ENCODE measurements around the gene GGPS1.
A peak's percentile ranks its signal among the peaks of the same experiment; 100 is the strongest.
"Not testable (repeated sequence)": the region's sequence is repeated elsewhere in the genome, so short reads cannot be mapped to it uniquely, and the experiment has no call there.

Gene GGPS1

DNA sequence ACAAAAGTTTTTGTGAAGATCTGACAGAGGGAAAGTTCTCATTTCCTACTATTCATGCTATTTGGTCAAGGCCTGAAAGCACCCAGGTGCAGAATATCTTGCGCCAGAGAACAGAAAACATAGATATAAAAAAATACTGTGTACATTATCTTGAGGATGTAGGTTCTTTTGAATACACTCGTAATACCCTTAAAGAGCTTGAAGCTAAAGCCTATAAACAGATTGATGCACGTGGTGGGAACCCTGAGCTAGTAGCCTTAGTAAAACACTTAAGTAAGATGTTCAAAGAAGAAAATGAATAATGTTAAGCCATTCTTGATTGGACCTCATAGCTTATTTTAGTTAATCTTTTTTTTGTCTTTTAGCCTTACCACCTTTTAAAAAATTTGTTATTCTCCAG lies 14.1 kb downstream of the GGPS1 start:
- no peak for DNase-seq

DNA sequence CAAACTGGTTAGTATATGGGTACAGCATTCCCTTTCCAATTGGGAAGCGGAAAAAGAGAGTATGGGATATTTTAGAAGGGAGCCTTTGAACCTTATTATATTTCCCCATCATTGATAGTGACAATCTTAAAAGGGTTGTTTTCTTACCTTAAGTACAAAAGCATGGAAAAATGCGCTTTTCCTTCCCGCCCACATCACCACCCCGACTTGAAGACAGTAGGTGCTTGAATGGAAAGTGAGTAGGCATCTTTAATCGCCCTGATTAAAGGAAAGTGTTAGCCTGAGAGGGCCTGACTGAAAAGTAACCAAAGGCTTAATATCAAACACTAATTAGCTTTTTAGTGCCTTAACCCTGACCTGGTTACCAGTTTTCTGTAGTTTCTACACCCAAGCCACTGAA lies 15.4 kb downstream of the GGPS1 start:
- no peak for DNase-seq

DNA sequence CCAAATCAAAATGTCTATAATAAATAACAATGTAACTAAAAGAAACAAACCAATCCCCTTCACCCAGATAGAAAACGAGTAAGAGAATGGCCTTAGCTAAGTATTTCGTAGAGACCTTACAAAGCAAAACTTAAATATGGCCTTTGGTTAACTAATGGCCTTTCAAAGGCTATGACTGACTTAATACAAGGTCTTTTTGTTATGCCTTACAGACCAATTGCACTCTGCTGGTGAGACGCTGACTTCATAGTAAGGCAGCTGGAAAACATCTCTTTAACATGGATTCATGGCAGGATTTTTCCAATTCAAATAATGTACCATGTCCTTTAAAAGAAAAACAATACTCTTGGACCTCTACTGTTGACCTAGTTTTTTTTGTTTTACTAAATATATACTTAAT lies 23.1 kb downstream of the GGPS1 start:
- no peak for DNase-seq

DNA sequence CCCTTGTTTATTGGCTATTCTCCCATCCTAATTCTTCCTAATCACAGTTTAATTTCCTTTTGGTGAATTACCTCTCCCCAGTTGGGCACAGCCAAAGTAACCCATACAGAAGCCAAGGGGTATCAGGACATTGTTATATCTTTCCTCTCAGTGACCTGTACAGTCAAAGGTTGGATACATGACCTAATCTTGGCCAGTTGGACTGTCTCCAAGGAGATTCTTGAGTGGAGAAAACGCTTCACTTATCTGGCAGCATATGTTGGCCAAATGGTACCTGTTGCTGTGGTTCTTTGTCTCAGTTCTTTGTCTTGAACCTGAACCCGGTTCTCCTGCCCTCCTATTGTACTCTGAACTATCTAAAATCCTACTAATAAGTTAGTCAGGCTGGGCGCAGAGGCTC lies 23.5 kb downstream of the GGPS1 start:
- DNase-seq: no peak

DNA sequence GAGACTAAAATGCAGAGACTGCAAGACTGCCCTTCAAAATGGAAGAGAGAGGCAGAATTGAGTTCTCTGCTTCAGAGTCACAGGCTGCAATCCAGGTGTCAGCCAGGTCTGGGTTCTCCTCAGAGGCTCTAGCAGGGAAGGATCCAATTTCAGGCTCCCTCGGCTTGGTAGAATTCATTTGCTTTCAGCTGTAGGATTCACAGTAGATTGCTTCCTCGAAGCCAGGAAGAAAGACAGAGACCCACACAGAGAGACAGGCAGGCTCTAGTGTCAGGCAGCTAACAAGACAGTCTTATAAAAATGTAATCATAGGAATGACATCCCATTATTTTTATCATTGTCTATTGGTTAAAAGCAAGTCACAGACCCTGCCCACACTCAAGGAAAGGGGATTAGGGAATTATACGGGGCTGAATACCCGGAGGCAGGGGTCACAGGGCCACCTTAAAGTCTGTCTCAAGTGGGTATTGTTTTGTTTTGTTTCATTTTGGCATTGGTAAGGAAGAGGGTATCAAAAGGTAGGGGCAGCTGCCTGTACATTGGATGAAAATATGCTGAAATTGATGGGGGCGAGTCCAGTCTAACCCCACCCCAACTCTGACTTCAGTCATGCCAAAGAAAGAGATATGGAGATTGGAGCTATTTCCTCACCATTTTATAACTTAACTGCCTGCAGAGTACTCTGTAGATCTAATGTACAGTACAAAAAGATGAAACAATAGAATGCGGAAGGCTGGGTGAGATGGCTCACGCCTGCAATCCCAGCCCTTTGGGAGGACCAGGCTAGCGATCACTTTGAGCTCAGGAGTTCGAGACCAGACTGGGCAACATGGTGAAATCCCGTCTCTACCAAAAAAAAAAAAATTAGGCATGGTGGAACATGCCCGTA lies 29.4 kb downstream of the GGPS1 start:
- peak; percentile 4 for DNase-seq

DNA sequence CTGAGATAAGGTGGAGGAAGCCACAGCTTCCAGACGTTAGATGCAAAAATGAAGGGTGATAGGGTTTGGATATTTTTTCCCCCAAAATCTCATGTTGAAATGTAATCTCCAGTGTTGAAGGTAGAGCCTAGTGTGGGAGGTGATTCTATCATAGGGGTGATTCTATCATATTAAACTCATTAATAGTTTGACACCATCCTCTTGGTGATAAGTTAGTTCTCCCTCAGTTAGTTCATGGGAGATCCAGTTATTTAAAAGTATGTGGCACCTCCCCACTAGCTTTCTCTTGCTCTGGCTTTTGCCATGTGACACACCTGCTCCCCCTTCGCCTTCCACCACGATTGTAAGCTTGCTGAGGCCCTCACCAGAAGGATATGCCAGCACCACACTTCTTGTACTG lies 30.5 kb downstream of the GGPS1 start:
- no peak for DNase-seq

DNA sequence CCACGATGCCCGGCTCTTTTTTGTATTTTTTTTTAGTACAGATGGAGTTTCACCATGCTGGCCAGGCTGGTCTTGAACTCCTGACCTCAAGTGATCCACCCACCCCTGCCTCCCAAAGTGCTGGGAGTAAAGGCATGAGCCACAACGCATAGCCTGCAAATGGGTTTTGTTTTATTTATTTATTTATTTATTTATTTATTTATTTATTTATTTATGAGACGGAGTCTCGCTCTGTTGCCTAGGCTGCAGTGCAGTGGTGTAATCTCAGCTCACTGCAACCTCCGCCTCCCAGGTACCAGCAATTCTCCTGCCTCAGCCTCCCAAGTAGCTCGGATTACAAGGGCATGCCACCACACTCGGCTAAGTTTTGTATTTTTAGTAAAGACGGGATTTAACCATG lies 35.8 kb downstream of the GGPS1 start:
- DNase-seq: not testable (repeated sequence)

DNA sequence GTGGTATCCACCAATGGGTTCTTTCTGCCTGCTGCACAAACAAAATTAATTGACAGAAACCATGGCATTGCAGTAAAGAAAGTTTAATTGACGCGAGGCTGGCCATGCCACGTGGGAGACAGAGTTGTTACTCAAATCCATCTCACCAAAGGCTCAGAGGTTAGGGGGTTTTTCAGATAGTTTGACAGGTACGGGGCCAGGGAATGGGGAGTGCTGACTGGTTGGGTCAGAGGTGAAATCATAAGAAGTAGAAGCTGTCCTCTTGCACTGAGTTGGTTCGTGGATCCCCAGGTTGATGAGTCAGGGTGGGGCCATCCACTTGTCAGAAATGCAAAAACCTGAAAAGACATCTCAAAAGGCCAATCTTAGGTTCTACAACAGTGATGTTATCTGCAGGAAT lies 37.9 kb downstream of the GGPS1 start:
- DNase-seq: no peak

DNA sequence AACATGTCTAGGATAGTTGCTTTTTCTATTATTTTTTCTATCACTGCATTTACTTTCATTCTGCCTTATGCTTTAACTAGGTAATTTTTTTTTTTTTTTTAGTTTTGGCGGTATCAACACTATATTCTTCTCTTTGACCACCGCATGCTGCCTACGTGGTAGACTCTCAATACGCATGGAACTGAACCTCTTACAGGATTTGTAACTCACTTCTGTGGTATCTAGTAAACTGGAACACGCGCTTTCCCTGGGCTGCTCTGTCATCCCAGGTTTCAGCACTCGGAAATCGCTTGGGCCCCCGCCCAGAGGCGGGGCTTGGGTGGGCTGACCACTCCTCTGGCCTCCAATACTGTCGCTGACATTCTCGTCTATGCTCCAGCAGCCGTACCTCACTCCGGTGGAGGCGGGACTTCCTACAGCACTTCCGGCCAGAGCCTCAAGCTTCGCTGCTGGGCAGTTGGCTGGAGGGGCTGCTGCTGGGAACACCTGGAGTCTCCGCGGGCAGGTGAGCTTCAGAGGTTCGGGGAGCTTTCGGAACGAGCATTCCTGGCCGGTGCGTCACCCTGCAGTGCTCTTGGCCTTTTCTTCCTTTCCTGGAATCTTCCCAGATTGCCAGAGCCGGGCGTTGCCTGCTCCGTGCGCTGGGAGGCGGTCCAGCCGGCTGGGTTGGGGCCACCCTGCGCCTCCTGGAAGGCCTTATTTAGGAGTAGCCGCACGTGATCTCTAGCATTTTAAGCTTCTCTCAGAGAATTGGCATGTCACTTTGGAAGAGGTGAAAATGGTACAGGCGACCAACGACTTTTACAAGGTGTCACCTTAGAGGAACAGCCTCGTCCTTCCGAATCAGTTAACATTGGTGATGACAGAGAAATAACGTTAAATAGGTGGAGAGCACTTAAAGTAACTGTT lies 38.9 kb downstream of the GGPS1 start, which contains the start of gene TBCE:
TBCE (plus strand) TSS at position 428 of the 909 bp plus-strand sequence. CDS start 12,623 bp downstream, outside the sequence.
- peak; percentile 97 for DNase-seq

DNA sequence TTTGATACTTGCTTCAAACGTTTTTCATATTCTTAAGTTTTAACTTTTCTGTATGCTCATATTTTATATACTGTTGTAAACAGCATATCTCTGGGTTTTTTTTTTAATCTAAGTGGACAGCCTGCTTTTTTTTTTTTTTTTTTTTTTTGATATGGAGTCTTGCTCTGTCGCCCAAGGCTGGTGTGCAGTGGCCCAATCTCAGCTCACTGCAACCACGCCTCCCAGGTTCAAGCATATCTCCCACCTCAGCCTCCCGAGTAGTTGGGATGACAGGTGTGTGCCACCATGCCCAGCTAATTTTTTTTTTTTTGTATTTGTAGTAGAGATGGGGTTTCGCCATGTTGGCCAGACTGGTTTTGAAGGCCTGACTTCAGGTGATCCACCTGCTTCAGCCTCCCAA lies 40.1 kb downstream of the GGPS1 start:
- no peak for DNase-seq

DNA sequence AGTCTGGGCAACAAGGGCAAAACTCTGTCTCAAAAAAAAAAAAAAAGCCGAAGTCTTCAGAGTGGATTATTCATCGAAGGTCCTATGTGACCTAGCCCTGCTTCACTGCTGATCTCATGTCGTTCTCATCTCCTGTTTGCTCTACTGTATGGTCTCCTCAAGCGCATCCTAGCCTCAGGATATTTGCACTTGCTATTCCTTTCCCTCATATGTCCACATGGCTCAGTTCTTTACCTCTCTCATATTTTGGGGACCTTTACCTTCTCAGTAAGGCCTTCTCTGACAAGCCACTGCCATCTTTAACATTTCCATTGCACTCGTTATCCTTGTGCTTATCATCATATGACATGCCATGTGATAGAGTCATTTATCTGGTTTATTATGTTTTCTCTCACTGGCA lies 41.4 kb downstream of the GGPS1 start:
- DNase-seq: no peak

DNA sequence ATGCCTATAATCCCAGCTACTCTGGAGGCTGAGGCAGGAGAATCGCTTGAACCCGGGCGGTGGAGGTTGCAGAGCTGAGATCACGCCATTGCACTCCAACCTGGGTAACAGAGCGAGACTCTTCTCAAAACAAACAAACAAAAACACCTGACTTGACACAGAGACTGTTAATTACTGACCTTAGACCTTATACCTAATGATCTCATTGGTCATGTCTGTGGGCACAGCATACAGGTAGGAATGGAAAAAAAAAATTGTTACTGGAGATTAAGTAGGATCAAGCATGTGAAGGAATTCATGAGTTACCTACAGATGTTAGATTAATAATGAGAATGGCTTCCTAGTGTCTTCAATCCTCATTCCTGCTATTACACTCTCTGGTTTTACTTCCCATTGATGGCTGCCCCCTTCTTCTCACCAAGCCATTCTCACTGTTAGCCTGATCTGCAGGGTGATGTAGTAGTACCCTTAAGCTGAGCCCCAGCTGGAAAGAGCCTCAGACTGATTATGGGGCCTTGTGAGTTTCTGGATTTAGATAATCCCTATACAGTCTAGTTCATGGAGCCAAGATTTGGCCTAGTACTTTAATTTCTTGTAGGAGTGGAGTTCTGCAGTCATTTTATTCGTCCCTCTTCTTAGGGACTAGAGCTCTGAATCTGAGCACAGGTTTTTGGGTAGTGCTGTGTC lies 47.7 kb downstream of the GGPS1 start:
- DNase-seq: no peak

DNA sequence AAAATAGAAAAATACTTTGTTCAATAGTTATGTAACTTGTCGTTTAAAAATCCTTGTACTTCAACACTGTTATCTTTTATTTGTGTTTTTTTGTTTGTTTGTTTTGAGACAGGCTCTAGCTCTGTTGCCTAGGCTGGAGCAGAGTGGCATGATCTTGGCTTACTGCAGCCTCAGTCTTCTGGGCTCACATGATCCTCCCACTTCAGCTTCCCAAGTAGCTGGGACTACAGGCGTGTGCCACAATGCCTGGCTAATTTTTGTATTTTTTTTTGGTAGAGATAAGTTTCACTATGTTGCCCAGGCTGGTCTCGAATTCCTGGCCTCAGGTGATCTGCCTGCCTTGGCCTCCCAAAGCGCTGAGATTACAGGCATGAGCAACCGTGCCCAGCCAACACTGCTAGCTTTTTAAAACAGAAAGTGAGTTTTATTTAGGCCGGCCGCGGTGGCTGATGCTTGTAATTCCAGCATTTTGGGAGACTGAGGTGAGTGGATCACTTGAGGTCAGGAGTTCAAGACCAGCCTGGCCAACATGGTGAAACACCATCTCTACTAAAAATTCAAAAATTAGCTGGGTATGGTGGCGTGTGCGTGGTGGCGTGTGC lies 49.9 kb downstream of the GGPS1 start:
- DNase-seq: not testable (repeated sequence)

DNA sequence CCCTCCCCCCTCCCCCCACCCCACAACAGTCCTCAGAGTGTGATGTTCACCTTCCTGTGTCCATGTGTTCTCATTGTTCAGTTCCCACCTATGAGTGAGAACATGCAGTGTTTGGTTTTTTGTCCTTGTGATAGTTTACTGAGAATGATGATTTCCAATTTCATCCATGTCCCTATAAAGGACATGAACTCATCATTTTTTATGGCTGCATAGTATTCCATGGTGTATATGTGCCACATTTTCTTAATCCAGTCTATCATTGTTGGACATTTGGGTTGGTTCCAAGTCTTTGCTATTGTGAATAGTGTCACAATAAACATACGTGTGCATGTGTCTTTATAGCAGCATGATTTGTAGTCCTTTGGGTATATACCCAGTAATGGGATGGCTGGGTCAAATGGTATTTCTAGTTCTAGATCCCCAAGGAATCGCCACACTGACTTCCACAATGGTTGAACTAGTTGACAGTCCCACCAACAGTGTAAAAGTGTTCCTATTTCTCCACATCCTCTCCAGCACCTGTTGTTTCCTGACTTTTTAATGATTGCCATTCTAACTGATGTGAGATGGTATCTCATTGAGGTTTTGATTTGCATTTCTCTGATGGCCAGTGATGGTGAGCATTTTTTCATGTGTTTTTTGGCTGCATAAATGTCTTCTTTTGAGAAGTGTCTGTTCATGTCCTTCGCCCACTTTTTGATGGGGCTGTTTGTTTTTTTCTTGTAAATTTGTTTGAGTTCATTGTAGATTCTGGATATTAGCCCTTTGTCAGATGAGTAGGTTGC lies 53.8 kb downstream of the GGPS1 start:
- not testable (repeated sequence) for DNase-seq

DNA sequence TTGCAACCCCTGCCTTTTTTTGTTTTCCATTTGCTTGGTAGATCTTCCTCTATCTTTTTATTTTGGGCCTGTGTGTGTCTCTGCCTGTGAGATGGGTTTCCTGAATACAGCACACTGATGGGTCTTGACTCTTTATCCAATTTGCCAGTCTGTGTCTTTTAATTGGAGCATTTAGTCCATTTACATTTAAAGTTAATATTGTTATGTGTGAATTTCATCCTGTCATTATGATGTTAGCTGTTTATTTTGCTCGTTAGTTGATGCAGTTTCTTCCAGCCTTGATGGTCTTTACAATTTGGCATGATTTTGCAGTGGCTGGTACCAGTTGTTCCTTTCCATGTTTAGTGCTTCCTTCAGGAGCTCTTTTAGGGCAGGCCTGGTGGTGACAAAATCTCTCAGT lies 57.3 kb downstream of the GGPS1 start:
- DNase-seq: not testable (repeated sequence)

DNA sequence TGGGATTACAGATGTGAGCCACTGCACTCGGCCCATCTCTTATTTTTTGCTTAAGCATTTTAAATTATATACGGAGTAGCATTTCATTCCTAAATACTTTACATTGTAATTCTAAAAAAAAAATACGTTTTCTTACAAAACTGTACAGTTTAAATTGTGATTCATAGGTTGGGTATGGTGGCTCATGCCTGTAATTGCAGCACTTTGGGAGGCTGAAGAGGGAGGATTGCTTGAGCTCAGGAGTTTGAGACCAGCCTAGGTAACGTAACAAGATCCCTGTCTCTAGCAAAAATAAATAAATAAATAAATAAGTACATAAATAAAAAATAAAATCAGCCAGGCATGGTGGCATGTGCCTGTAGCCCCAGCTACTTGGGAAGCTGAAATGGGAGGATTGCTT lies 63.5 kb downstream of the GGPS1 start:
- DNase-seq: no peak
